Immature natural killer cell (primary cell): Measurements from ENCODE around the gene MUC5B. TPM values are rescaled to one million over a fixed set of nuclear protein-coding genes. Genes with fewer than 3 reads are reported as not detected.
"Not testable (repeated sequence)": the region's sequence is repeated elsewhere in the genome, so short reads cannot be mapped to it uniquely, and the experiment has no call there.

Experiments
- DNase-seq, 3 donors: peaks; one replicate each; pipeline ENCODE4 v3.0.0; 2022; ENCODE audit warnings: mixed read lengths in 1 of 3
- H3K27ac Mint-ChIP-seq, 6 donors: one replicate each; pipeline ENCODE4 v1.8.0; 2020; ENCODE audit warnings: mixed read lengths in 6 of 6, mild to moderate bottlenecking in 5 of 6, inconsistent platforms in 4 of 6, moderate library complexity in 3 of 6
- H3K27me3 Mint-ChIP-seq, 3 donors: one replicate each; pipeline ENCODE4 v1.8.0; 2020 to 2021; ENCODE audit warnings: low read depth in 3 of 3, mild to moderate bottlenecking in 3 of 3, mixed read lengths in 3 of 3, moderate library complexity in 3 of 3, inconsistent platforms in 1 of 3
- H3K36me3 Mint-ChIP-seq, 3 donors: one replicate each; pipeline ENCODE4 v1.8.0; 2020; ENCODE audit warnings: mixed read lengths in 3 of 3, inconsistent platforms in 2 of 3, mild to moderate bottlenecking in 2 of 3
- H3K4me1 Mint-ChIP-seq, 2 donors: one replicate each; pipeline ENCODE4 v1.8.0; 2020; ENCODE audit warnings: inconsistent platforms in 2 of 2, mild to moderate bottlenecking in 2 of 2, mixed read lengths in 2 of 2, moderate library complexity in 1 of 2
- H3K4me3 Mint-ChIP-seq, 5 donors: one replicate each; pipeline ENCODE4 v1.8.0; 2020; ENCODE audit warnings: mild to moderate bottlenecking in 5 of 5, mixed read lengths in 5 of 5, inconsistent platforms in 3 of 5, moderate library complexity in 3 of 5
- H3K9me3 Mint-ChIP-seq, 6 donors: one replicate each; pipeline ENCODE4 v1.8.0; 2020; ENCODE audit warnings: mild to moderate bottlenecking in 6 of 6, mixed read lengths in 6 of 6, inconsistent platforms in 4 of 6, moderate library complexity in 3 of 6
- polyA plus RNA-seq, 3 donors: library from polyadenylated mRNA; unstranded; fragments of 300-500 nt; fragmentation: Illumina TruSeq; gene quantifications; one replicate each; pipeline ENCODE4 v1.2.3, GENCODE V29; 2021

Gene MUC5B
- polyA plus RNA-seq, 3 donors from 2014 or later = not detected

DNA sequence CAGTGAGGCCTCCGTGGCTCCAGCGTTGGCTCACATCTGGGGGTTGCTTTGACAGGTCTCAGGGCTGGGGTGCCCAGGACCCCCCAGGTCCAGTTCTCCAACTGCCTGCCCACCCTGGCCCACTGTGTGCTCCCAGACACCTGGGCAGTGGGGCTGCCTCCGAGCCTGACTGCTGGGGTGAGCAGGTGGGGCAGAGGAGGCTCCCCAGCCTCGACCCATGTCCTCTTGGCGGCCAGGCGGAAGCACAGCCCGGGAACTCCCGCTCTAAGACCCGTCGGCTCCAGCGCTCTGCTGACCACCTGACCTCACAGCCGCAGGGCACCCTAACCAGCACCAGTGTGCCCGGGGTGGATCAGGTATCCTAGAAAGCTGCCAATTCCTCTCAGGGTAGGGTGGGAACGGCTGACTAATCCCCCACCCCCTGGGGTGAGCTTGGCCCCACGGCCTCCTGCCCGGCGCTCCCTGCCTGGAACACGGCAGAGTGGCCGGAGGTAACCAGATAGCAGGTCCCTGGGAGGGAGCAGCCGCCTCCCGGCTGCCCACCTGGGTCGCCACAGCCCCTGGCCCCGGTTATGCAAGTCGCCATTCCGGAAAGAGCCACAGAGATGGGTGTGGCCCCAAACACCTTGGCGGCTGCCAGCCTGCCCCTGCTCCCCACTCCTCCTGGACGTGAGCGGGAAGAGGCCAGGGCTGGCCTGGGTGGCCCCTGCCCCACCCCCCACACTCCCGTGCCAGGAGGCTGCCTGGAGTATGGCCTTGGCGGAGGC is 19.2 kb upstream of the MUC5B start:
- Mint-ChIP-seq H3K9me3 (no peaks in the 10 kb centered on the region), H3K4me3 (no peak overlapping the region), H3K36me3 (no peaks in the 10 kb centered on the region), H3K27ac (no peak overlapping the region), H3K27me3 (no peaks in the 10 kb centered on the region), H3K4me1 (no peaks in the 10 kb centered on the region)
- DNase-seq = no peak

DNA sequence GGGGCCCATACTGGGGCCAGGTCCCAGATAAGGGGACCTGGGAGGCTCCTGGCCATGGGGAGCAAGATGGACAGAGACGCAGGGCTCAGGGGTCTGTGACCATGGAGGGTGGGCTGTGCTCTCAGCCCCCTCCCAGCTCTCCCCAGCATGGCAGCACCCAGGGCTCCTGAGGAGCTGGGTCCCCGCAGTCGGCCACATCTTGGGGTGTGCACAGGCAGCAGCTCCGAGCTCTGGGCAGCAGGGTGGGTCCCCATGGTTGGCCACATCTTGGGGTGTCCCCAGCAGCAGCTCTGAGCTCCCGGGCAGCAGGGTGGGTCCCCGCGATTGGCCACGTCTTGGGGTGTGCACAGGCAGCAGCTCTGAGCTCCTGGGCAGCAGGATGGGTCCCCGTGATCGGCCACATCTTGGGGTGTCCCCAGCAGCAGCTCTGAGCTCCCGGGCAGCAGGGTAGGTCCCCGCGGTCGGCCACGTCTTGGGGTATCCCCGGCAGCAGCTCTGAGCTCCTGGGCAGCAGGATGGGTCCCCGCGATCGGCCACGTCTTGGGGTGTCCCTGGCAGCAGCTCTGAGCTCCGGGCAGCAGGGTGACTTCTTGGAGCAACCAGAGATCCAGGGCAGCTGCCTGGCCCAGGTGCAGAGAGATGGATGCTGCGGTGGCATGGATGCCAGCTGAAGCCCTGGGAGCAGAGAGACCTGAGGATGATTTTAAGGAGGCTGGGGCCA is 18.3 kb upstream of the MUC5B start:
- no peaks in the 10 kb centered on the region for H3K36me3 Mint-ChIP-seq
- no peak overlapping the region for H3K27ac Mint-ChIP-seq
- no peaks in the 10 kb centered on the region for H3K9me3 Mint-ChIP-seq
- no peak overlapping the region for H3K4me3 Mint-ChIP-seq
- H3K27me3 Mint-ChIP-seq = no peaks in the 10 kb centered on the region
- no peak for DNase-seq
- no peaks in the 10 kb centered on the region for H3K4me1 Mint-ChIP-seq

DNA sequence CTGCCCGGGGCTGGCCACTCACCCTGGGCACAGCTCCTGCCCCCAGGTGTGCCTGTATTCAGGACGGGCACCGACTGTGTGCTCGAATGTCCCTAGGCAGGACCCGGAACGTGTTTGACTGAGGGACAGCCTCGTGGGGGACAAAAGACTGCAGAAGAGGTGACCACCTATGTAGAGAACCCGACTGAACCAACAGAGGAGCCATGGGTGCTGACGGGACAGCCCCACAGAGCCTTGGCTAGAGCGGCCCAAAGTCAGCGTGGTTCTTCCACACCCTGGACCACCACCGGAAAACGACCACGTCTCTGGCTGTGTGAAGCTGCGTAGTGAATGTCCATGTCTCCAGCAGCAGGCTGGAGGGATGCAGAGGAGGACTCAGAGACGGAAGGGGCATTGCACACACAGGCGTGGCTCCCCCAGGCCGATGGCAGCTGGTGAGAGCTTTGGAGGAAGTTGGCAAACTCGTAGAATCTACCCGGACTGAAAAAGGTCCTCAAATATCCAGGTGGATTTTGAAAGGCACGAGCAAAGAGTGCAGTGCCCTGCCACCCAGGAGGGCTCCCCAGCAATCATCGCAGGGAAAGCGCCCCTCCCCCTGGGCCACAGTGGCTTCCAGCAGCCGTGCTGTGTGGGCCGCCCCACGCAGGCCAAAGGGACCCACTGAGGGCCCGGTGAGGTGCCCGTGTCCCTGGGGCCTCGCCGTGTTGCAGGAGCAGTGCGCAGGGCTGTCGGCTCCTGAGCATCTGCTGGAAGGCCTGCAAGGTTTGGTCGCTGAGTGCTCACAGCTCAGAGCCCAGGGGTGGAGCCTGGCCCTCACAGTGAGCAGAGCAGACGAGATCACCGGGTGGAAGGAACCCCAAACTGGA is 17.5 kb upstream of the MUC5B start:
- no peak for DNase-seq
- Mint-ChIP-seq H3K4me1 (no peaks in the 10 kb centered on the region), H3K36me3 (no peaks in the 10 kb centered on the region), H3K9me3 (peaks cover 0 to 3% (median 0%) of the 10 kb centered on the region in 6 donors), H3K4me3 (no peak overlapping the region), H3K27ac (no peak overlapping the region), H3K27me3 (peaks cover 0 to 2% (median 2%) of the 10 kb centered on the region in 3 donors)

DNA sequence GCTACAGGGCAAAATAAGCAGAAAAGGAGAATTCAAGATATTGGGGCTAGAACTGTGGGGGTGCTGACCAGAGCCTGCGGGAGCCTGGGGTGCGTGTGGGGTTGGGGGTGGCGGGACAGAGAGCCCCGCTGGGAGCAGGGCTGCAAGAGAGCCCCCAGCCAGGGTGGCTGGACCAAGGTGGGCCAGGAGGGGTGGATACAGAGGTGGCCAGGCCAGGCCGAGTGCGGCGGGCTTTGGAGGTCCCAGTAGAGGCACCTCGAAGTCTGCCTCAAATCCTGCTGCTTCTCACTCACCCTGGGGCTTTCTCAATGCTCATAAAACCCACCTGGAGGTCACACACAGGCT is 16.9 kb upstream of the MUC5B start:
- Mint-ChIP-seq H3K27ac (no peak overlapping the region), H3K4me1 (no peaks in the 10 kb centered on the region), H3K9me3 (peaks cover under 1 to 3% (median 2%) of the 10 kb centered on the region in 6 donors), H3K4me3 (no peak overlapping the region), H3K27me3 (peaks cover 2 to 6% (median 3%) of the 10 kb centered on the region in 3 donors), H3K36me3 (peaks cover 0 to 1% (median 0%) of the 10 kb centered on the region in 3 donors)
- no peak for DNase-seq

DNA sequence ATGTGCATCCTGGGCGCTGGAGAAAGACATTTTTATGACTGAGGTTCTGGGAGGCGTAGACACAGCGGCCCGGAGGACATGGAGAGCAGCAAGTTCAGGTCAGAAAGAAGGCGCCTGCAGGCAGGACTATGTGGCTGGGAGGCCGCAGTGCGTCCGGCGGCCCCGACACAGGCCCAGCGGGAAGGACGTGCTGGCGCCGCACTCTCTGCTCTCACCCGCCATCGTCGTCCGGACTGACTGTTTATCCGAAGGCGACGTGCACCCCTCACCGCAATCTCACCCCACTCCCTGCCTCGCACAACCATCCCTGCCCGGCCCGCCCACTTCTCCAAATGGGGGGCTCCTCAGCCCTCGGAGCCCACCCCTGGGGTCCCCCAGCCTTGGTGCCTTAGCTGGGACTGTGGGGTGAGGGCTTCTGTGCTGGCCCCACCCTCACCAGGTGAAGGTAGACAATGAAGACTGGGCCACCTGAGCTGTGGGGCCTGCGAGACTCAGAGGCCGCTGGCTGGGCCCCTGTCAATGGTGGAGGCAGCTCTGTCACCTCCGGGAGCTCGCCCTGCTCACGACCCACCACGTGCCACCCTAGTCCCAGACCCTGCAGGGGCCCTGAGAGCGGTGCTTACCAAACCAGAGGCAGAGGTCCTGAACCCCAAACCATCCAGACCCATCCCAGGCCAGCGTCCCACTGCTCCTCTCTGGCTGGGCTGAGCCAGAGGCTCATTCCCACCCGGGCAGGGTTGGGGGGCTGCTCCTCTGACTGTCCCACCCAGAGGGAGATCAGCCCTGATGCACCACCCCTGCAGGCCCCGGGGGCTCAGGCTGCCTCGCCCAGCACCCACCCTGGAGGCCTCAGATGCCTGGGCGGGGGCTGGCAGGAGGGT is 16.2 kb upstream of the MUC5B start:
- Mint-ChIP-seq H3K9me3 (peaks cover 3 to 9% (median 8%) of the 10 kb centered on the region in 6 donors), H3K4me1 (no peaks in the 10 kb centered on the region), H3K27me3 (peaks cover 3 to 12% (median 7%) of the 10 kb centered on the region in 3 donors), H3K36me3 (peaks cover 5 to 8% (median 5%) of the 10 kb centered on the region in 3 donors), H3K27ac (no peak overlapping the region), H3K4me3 (no peak overlapping the region)
- DNase-seq = no peak

DNA sequence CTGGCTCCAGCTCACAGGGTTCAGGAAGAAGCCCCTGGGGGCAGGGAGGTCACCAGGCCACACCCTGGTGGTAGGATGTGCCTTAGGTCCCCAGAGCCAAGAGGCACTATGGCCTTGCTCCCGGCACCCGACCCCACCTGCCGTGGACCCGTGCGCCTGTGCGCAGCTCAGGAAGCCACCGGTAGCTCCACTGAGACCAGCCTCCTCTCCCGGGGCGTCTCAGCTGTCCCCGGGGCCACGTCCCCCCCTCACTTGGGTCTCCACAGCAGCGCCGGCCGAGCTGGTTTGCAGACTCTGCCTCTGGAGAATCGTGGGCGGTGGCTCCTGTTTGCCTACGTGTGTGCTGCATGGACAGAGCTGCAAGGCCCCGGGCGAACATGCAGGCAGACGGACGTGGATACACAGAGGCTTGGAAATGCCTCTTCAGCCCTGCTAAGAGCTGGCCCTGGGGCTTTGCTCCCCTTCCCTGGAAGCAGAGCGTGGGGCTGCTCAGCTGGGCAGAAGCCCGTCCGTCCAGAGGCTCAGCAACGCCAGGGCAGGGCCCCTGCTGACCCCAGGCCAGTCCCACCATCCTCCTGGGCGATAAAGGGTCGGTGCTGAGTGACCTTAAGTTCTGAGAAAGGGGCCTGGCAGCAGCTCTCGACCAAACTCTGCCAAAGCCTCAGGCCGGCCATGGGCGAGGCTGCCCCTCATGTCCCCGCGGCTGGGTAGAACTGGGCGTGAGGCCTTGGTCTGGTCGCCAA is 15.3 kb upstream of the MUC5B start:
- peaks cover 7 to 18% (median 16%) of the 10 kb centered on the region in 6 donors for H3K9me3 Mint-ChIP-seq
- DNase-seq = no peak
- H3K36me3 Mint-ChIP-seq = peaks cover 5 to 13% (median 10%) of the 10 kb centered on the region in 3 donors
- H3K4me1 Mint-ChIP-seq = no peaks in the 10 kb centered on the region
- H3K27ac Mint-ChIP-seq = no peak overlapping the region
- H3K4me3 Mint-ChIP-seq = no peak overlapping the region
- peaks cover 3 to 14% (median 9%) of the 10 kb centered on the region in 3 donors for H3K27me3 Mint-ChIP-seq

DNA sequence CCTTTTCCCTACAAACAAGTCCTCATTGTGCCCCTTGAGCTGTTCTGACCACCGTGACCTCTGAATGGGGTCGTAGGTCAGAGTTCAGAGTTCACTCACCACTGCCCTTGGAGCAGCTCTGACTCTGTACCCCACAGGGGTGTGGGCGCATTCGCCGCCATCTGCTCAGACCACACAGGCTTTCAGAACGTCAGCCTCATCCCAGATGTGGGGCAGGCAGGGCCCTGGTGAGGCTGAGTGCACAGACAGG is 14.8 kb upstream of the MUC5B start:
- Mint-ChIP-seq H3K27me3 (peaks cover 3 to 14% (median 9%) of the 10 kb centered on the region in 3 donors), H3K27ac (no peak overlapping the region), H3K9me3 (peaks cover 7 to 23% (median 18%) of the 10 kb centered on the region in 6 donors), H3K36me3 (peaks cover 5 to 13% (median 10%) of the 10 kb centered on the region in 3 donors), H3K4me3 (no peak overlapping the region), H3K4me1 (no peaks in the 10 kb centered on the region)
- DNase-seq = no peak

DNA sequence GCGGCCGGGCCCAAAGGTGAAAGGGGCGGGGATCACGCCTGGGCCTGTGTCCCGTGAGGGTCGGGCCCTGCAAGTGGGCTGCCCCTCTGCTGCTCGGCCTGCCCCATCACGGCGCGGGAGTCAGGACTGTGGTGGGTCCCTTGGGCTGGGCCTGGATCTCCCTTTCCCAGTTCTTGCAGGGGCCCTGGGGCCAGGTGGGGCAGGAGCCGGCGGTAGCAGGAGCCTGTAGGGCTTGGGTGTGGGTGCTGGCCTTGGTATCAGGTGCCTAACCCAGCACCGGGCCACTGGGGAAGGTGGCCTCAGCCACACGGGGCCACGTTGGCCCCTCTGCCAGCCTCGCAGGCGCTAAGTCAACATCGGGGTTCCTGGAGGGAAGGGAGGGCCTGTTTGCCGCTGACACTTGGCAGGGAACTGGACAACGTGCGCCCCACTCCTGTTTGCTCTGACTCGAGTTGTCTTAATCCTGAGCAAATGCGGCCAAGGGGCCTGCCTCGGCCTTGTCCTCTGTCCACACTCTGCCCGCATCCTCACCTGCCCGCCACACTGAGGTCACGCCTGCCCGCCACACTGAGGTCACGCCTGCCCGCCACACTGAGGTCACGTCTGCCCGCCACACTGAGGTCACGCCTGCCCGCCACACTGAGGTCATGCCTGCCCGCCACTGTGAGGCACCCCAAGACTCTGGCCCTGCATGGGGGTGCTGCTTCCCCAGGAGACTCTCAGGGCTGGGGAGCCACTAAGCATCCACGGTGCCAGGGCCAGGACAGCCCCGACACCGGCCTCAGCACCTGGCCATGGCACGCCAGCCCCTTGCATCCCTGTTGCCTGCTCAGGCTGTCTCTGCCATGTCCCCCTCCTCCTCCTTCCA is 14.2 kb upstream of the MUC5B start:
- Mint-ChIP-seq H3K36me3 (peaks cover 5 to 13% (median 10%) of the 10 kb centered on the region in 3 donors), H3K27me3 (peaks cover 3 to 14% (median 9%) of the 10 kb centered on the region in 3 donors), H3K27ac (no peak overlapping the region), H3K9me3 (peaks cover 8 to 25% (median 20%) of the 10 kb centered on the region in 6 donors), H3K4me3 (no peak overlapping the region), H3K4me1 (no peaks in the 10 kb centered on the region)
- DNase-seq = no peak

DNA sequence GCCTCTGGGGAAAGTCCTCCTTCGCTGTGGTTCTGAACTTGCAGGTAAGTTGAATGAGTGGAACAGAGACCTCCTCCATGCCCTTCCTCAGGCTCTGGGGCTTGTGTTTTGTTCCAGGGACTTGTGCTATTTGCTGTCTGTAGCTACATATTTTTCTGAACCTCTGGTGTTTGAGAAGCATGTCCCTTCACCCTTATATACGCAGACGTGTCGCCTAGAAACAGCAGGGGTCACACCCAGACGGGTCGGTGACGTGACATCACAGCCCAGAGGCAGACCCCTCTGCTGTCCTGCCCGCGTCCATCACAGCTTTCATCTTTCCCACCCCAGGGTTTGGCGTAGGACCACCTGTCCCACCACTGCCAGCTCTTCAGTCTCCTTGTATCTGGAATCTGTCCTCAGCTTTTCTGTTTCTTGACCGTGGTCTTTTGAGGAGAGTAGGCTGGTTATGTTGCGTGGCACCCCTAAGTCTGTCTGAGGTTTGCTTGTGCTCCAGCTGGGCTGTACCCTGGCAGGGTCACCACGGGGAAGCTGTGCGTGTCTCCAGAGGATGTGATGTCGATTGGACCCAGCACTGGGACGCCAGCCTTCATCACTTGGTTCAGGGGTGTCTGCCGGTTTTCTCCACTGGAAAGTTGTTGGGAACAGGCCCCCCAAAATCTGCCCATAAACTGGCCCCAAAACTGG is 13.4 kb upstream of the MUC5B start:
- Mint-ChIP-seq H3K27ac (no peak overlapping the region), H3K9me3 (peaks cover 8 to 25% (median 20%) of the 10 kb centered on the region in 6 donors), H3K27me3 (peaks cover 6 to 14% (median 9%) of the 10 kb centered on the region in 3 donors), H3K4me1 (no peaks in the 10 kb centered on the region), H3K36me3 (peaks cover 5 to 13% (median 10%) of the 10 kb centered on the region in 3 donors), H3K4me3 (no peak overlapping the region)
- no peak for DNase-seq

DNA sequence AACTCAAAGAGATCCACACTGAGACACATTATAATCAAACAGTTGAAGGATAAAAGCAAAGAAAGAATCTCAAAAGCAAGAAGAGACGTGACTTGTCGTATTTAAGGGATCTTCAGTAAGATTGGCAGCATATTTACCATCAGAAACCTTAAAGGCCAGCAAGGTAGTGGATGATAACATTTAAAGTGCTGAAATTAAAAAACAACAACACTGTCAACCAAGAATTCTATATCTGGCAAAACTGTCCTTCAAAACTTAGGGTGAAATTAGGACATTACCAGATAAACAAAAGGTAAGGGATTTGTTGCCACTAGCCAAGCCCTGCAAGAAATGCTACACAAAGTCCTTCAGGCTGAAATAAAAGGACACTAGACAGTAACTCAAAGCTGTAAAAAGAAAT is 11.0 kb upstream of the MUC5B start:
- no peak for DNase-seq
- peaks cover 9 to 25% (median 11%) of the 10 kb centered on the region in 3 donors for H3K27me3 Mint-ChIP-seq
- H3K4me1 Mint-ChIP-seq = no peaks in the 10 kb centered on the region
- no peak overlapping the region for H3K4me3 Mint-ChIP-seq
- H3K9me3 Mint-ChIP-seq = peaks cover 9 to 25% (median 20%) of the 10 kb centered on the region in 6 donors
- H3K36me3 Mint-ChIP-seq = peaks cover 5 to 13% (median 10%) of the 10 kb centered on the region in 3 donors
- no peak overlapping the region for H3K27ac Mint-ChIP-seq

DNA sequence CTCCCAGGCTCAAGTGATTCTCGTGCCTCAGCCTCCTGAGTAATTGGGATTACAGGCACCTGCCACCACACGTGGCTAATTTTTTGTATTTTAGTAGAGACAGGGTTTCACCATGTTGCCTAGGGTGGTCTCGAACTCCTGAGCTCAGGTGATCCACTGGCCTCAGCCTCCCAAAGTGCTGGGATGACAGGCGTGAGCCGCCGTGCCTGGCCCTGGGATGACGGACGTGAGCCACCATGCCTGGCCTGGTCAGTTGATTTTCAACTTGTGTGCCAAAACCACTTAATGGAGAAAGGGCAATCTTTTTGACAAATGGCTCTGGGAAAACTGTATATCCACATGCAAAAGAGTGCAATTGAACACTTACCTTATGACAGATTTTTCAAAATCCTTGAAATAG is 7.0 kb upstream of the MUC5B start:
- H3K4me1 Mint-ChIP-seq, DNase-seq, H3K27ac Mint-ChIP-seq, H3K4me3 Mint-ChIP-seq: not testable (repeated sequence)
- peaks cover 7 to 24% (median 20%) of the 10 kb centered on the region in 6 donors for H3K9me3 Mint-ChIP-seq
- peaks cover 5 to 13% (median 10%) of the 10 kb centered on the region in 3 donors for H3K36me3 Mint-ChIP-seq
- peaks cover 9 to 23% (median 9%) of the 10 kb centered on the region in 3 donors for H3K27me3 Mint-ChIP-seq
